Measurements from ENCODE around the gene BAZ1B.
"Not testable (repeated sequence)": the region's sequence is repeated elsewhere in the genome, so short reads cannot be mapped to it uniquely, and the experiment has no call there.

Gene BAZ1B

DNA sequence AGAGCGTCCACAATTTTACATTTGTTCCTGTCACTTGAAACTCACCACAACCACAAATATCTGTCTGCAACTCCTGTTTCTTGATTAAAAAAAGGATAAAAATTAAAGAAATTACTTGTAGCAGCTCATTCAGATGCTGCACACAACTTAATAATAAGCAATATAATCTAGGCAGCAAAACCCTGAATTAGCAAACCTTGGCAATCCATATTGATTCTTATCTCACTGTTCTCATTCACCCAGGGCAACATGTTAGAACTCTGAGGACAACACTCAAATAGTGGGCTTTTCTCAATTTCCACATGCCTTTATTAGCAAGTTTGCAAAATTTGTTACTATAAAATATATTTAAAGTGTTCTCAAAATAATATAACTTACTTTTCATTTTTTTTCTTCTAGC lies 38.9 kb downstream of the BAZ1B start:
- Histone ChIP-seq H3K9ac (ENCODE audit: low read depth, low read length, poor library complexity, severe bottlenecking) (no peak overlapping the region), H3K79me2 (ENCODE audit: insufficient read depth, low read length) (peaks cover 84% of the 10 kb centered on the region), H3K9me3 (ENCODE audit: insufficient read depth, low read depth, low read length) (no peaks in the 10 kb centered on the region), H3K4me3 (ENCODE audit: low read length, poor library complexity, severe bottlenecking) (no peak overlapping the region), H3K9me2 (replicated peaks; ENCODE audit: low read depth, low read length) (no peaks in the 10 kb centered on the region), H3K4me2 (ENCODE audit: low read depth, low read length, poor library complexity, severe bottlenecking) (no peak overlapping the region), H2AFZ (ENCODE audit: low read length) (no peak overlapping the region), H3F3A (ENCODE audit: low read depth) (no peaks in the 10 kb centered on the region; the same call in 1 of the 2 replicates), H4K20me1 (ENCODE audit: insufficient read depth, low read length, poor library complexity, severe bottlenecking) (peaks cover 63% of the 10 kb centered on the region), H3K27me3 (ENCODE audit: insufficient read depth, low read length, poor library complexity, severe bottlenecking) (no peaks in the 10 kb centered on the region), H3K4me1 (ENCODE audit: insufficient read depth, low read length, poor library complexity, severe bottlenecking) (no peaks in the 10 kb centered on the region), H3K36me3 (ENCODE audit: insufficient read depth, low read length) (peaks cover 89% of the 10 kb centered on the region)
- TF ChIP-seq, protein P1, sequence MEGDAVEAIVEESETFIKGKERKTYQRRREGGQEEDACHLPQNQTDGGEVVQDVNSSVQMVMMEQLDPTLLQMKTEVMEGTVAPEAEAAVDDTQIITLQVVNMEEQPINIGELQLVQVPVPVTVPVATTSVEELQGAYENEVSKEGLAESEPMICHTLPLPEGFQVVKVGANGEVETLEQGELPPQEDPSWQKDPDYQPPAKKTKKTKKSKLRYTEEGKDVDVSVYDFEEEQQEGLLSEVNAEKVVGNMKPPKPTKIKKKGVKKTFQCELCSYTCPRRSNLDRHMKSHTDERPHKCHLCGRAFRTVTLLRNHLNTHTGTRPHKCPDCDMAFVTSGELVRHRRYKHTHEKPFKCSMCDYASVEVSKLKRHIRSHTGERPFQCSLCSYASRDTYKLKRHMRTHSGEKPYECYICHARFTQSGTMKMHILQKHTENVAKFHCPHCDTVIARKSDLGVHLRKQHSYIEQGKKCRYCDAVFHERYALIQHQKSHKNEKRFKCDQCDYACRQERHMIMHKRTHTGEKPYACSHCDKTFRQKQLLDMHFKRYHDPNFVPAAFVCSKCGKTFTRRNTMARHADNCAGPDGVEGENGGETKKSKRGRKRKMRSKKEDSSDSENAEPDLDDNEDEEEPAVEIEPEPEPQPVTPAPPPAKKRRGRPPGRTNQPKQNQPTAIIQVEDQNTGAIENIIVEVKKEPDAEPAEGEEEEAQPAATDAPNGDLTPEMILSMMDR (conservative IDR thresholded peaks at IDR 0.05; ENCODE audit: low read length) = no peak

DNA sequence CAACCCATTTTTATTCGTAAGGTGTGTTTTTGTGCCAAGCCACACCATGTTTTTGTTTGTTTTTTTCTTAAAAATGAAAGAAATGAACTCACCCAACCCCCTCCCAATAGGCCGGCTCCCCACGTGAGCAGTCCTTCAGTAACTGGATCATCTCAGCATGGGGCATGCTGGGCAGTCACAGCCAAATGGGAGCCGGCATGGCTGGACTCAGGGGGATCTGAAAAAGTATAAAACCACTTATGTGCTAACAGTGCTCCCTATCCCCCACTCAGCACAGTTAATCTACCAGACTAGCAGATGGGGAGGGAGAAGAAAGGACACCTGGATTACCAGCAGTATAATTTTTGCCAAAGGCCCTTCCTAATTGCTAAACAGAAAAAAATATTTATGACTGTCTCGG lies 39.3 kb downstream of the BAZ1B start:
- peaks cover 89% of the 10 kb centered on the region for H3K36me3 ChIP-seq (ENCODE audit: insufficient read depth, low read length)

DNA sequence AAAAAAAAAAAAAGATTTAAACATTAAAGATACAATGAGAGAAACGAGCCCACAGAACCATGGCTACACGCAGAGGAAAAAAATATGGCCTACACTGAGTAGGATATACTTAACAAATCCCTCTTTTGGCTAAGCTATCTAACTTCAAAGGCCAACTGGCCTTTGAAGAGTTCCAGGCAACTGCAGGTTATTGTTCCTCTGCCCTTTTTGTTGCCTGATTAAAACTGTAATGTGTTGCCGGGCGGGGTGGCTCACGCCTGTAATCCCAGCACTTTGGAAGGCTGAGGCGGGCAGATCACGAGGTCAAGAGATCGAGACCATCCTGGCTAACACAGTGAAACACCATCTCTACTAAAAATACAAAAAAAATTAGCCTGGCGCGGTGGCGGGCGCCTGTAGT lies 40.6 kb downstream of the BAZ1B start:
- H3K4me3 ChIP-seq (ENCODE audit: low read length, poor library complexity, severe bottlenecking); H3K4me1 ChIP-seq (ENCODE audit: insufficient read depth, low read length, poor library complexity, severe bottlenecking); H3K9me3 ChIP-seq (ENCODE audit: insufficient read depth, low read depth, low read length); H3F3A ChIP-seq (ENCODE audit: low read depth); H3K9ac ChIP-seq (ENCODE audit: low read depth, low read length, poor library complexity, severe bottlenecking); H2AFZ ChIP-seq (ENCODE audit: low read length); H3K4me2 ChIP-seq (ENCODE audit: low read depth, low read length, poor library complexity, severe bottlenecking); H3K9me2 ChIP-seq (replicated peaks; ENCODE audit: low read depth, low read length); H3K27me3 ChIP-seq (ENCODE audit: insufficient read depth, low read length, poor library complexity, severe bottlenecking): not testable (repeated sequence)
- H3K36me3 ChIP-seq (ENCODE audit: insufficient read depth, low read length) = peaks cover 89% of the 10 kb centered on the region
- peaks cover 82% of the 10 kb centered on the region for H3K79me2 ChIP-seq (ENCODE audit: insufficient read depth, low read length)
- peaks cover 47% of the 10 kb centered on the region for H4K20me1 ChIP-seq (ENCODE audit: insufficient read depth, low read length, poor library complexity, severe bottlenecking)

More for the DNA sequence above, 39.3 kb downstream of the BAZ1B start:
- Histone ChIP-seq H3K4me3 (ENCODE audit: low read length, poor library complexity, severe bottlenecking) (no peak overlapping the region), H3K4me1 (ENCODE audit: insufficient read depth, low read length, poor library complexity, severe bottlenecking) (no peaks in the 10 kb centered on the region), H4K20me1 (ENCODE audit: insufficient read depth, low read length, poor library complexity, severe bottlenecking) (peaks cover 59% of the 10 kb centered on the region), H3K79me2 (ENCODE audit: insufficient read depth, low read length) (peaks cover 85% of the 10 kb centered on the region), H3F3A (ENCODE audit: low read depth) (no peaks in the 10 kb centered on the region; the same call in 1 of the 2 replicates), H3K9ac (ENCODE audit: low read depth, low read length, poor library complexity, severe bottlenecking) (no peak overlapping the region), H3K4me2 (ENCODE audit: low read depth, low read length, poor library complexity, severe bottlenecking) (no peak overlapping the region), H3K9me3 (ENCODE audit: insufficient read depth, low read depth, low read length) (no peaks in the 10 kb centered on the region), H2AFZ (ENCODE audit: low read length) (no peak overlapping the region), H3K27me3 (ENCODE audit: insufficient read depth, low read length, poor library complexity, severe bottlenecking) (no peaks in the 10 kb centered on the region), H3K9me2 (replicated peaks; ENCODE audit: low read depth, low read length) (no peaks in the 10 kb centered on the region)
- TF ChIP-seq, protein P1 (conservative IDR thresholded peaks at IDR 0.05; ENCODE audit: low read length) = no peak
- TF ChIP-seq EZH2phosphoT487 (IDR thresholded peaks at IDR 0.05; ENCODE audit: borderline replicate concordance) = no peak

DNA sequence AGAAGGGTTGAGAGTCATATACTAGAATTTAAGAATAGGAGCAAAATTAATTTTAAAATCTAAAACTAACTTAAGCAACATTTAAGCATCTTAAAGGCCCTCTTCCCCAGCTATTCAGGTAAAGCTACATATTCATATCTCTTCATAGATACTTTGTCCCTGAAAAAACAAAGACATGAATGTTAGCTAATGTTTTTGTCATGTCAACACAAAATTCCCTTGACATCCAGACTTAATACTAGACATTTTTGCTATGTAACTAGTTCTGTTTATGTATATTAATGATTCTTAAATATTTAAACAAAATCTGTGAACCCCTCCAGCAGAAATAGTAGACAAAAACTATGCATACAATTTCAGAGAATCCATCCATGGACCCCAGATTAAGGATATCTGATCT lies 43.5 kb downstream of the BAZ1B start:
- Histone ChIP-seq H3K4me2 (ENCODE audit: low read depth, low read length, poor library complexity, severe bottlenecking) (no peak overlapping the region), H3F3A (ENCODE audit: low read depth) (no peaks in the 10 kb centered on the region; the same call in 1 of the 2 replicates), H3K9ac (ENCODE audit: low read depth, low read length, poor library complexity, severe bottlenecking) (no peak overlapping the region), H3K27me3 (ENCODE audit: insufficient read depth, low read length, poor library complexity, severe bottlenecking) (no peaks in the 10 kb centered on the region), H4K20me1 (ENCODE audit: insufficient read depth, low read length, poor library complexity, severe bottlenecking) (peaks cover 56% of the 10 kb centered on the region), H3K4me1 (ENCODE audit: insufficient read depth, low read length, poor library complexity, severe bottlenecking) (no peaks in the 10 kb centered on the region), H3K36me3 (ENCODE audit: insufficient read depth, low read length) (peaks cover 90% of the 10 kb centered on the region), H2AFZ (ENCODE audit: low read length) (no peak overlapping the region), H3K9me3 (ENCODE audit: insufficient read depth, low read depth, low read length) (no peaks in the 10 kb centered on the region), H3K9me2 (replicated peaks; ENCODE audit: low read depth, low read length) (no peaks in the 10 kb centered on the region), H3K79me2 (ENCODE audit: insufficient read depth, low read length) (peaks cover 79% of the 10 kb centered on the region), H3K4me3 (ENCODE audit: low read length, poor library complexity, severe bottlenecking) (no peak overlapping the region)
- no peak for TF ChIP-seq EZH2phosphoT487 (IDR thresholded peaks at IDR 0.05; ENCODE audit: borderline replicate concordance)
- TF ChIP-seq, protein P1 (conservative IDR thresholded peaks at IDR 0.05; ENCODE audit: low read length) = no peak
